ENCODE measurements around the gene TRAPPC11. TPM values are rescaled to one million over a fixed set of nuclear protein-coding genes. Genes with fewer than 3 reads are reported as not detected.

TRAPPC11 gene
- total and polyA plus RNA-seq, 2 experiments from 2014 or later, result 15.0 to 42.7 TPM

DNA sequence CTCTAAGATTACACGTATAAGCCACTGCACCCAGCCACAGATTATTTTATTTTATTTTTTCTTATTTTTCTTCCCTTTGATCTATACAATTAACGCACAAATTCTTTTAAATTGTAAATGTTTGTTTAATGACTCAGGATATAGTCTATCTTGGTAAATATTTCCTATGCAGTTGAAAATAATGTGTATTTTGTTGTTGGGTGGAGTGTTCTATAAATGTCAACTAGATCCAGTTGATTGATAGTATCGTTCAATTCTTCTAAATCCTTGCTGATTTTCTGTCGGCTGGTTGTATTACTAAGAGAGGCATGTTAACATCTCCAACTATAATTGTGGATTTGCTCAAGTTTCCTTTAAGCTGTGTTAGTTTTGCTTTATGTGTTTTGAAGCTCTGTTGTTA, 92.0 kb downstream of the TRAPPC11 start:
- Mint-ChIP-seq H3K9me3 (peaks cover 20% of the 10 kb centered on the region), H3K27me3 (ENCODE audit: insufficient read depth, low read depth, poor library complexity) (peaks cover 2% of the 10 kb centered on the region), H3K4me3 (no peak overlapping the region), H3K27ac (no peak overlapping the region), H3K4me1 (peaks cover 4% of the 10 kb centered on the region; the same call in 1 of the 3 replicates), H3K36me3 (ENCODE audit: low read depth) (peaks cover 16% of the 10 kb centered on the region)
- no peaks in the 10 kb centered on the region for H3K27me3 ChIP-seq (ENCODE audit: insufficient read depth)
- no peaks in the 10 kb centered on the region; the same call in 1 of the 2 replicates for H3K9me2 ChIP-seq (ENCODE audit: insufficient read depth)
- TF ChIP-seq, protein P1, sequence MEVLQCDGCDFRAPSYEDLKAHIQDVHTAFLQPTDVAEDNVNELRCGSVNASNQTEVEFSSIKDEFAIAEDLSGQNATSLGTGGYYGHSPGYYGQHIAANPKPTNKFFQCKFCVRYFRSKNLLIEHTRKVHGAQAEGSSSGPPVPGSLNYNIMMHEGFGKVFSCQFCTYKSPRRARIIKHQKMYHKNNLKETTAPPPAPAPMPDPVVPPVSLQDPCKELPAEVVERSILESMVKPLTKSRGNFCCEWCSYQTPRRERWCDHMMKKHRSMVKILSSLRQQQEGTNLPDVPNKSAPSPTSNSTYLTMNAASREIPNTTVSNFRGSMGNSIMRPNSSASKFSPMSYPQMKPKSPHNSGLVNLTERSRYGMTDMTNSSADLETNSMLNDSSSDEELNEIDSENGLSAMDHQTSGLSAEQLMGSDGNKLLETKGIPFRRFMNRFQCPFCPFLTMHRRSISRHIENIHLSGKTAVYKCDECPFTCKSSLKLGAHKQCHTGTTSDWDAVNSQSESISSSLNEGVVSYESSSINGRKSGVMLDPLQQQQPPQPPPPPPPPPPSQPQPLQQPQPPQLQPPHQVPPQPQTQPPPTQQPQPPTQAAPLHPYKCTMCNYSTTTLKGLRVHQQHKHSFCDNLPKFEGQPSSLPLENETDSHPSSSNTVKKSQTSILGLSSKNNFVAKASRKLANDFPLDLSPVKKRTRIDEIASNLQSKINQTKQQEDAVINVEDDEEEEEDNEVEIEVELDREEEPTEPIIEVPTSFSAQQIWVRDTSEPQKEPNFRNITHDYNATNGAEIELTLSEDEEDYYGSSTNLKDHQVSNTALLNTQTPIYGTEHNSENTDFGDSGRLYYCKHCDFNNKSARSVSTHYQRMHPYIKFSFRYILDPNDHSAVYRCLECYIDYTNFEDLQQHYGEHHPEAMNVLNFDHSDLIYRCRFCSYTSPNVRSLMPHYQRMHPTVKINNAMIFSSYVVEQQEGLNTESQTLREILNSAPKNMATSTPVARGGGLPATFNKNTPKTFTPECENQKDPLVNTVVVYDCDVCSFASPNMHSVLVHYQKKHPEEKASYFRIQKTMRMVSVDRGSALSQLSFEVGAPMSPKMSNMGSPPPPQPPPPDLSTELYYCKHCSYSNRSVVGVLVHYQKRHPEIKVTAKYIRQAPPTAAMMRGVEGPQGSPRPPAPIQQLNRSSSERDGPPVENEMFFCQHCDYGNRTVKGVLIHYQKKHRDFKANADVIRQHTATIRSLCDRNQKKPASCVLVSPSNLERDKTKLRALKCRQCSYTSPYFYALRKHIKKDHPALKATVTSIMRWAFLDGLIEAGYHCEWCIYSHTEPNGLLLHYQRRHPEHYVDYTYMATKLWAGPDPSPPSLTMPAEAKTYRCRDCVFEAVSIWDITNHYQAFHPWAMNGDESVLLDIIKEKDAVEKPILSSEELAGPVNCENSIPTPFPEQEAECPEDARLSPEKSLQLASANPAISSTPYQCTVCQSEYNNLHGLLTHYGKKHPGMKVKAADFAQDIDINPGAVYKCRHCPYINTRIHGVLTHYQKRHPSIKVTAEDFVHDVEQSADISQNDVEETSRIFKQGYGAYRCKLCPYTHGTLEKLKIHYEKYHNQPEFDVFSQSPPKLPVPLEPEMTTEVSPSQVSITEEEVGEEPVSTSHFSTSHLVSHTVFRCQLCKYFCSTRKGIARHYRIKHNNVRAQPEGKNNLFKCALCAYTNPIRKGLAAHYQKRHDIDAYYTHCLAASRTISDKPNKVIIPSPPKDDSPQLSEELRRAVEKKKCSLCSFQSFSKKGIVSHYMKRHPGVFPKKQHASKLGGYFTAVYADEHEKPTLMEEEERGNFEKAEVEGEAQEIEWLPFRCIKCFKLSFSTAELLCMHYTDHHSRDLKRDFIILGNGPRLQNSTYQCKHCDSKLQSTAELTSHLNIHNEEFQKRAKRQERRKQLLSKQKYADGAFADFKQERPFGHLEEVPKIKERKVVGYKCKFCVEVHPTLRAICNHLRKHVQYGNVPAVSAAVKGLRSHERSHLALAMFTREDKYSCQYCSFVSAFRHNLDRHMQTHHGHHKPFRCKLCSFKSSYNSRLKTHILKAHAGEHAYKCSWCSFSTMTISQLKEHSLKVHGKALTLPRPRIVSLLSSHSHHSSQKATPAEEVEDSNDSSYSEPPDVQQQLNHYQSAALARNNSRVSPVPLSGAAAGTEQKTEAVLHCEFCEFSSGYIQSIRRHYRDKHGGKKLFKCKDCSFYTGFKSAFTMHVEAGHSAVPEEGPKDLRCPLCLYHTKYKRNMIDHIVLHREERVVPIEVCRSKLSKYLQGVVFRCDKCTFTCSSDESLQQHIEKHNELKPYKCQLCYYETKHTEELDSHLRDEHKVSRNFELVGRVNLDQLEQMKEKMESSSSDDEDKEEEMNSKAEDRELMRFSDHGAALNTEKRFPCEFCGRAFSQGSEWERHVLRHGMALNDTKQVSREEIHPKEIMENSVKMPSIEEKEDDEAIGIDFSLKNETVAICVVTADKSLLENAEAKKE (CRISPR knock-in tag; IDR thresholded peaks at IDR 0.05), result no peak
- TF ChIP-seq ZNF114 (CRISPR knock-in tag; IDR thresholded peaks at IDR 0.05) (no peak), JUNB (IDR thresholded peaks at IDR 0.05; ENCODE audit: unreplicated experiment) (no peak), CREB1 (CRISPR knock-in tag; IDR thresholded peaks at IDR 0.05; ENCODE audit: low read depth) (no peak), STAT1 (IDR thresholded peaks at IDR 0.05; ENCODE audit: unreplicated experiment) (no peak)
- DNase-seq (ENCODE audit: low spot score), result no peak
- H3K4me2 ChIP-seq, result no peak overlapping the region
- no peaks in the 10 kb centered on the region for H3K79me2 ChIP-seq (replicated peaks; ENCODE audit: insufficient read depth)
- H3K36me3 ChIP-seq (ENCODE audit: insufficient read depth), result no peaks in the 10 kb centered on the region
- H3K4me3 ChIP-seq, result no peak overlapping the region
- no peaks in the 10 kb centered on the region for H3K4me1 ChIP-seq (ENCODE audit: insufficient read depth)
- ATAC-seq, result no peak
- no peak overlapping the region for H2AFZ ChIP-seq
- H3F3A ChIP-seq (replicated peaks; ENCODE audit: low read depth), result no peaks in the 10 kb centered on the region
- no peaks in the 10 kb centered on the region for H4K20me1 ChIP-seq (replicated peaks; ENCODE audit: insufficient read depth)
- no peak overlapping the region for H3K27ac ChIP-seq (ENCODE audit: low read depth)

DNA sequence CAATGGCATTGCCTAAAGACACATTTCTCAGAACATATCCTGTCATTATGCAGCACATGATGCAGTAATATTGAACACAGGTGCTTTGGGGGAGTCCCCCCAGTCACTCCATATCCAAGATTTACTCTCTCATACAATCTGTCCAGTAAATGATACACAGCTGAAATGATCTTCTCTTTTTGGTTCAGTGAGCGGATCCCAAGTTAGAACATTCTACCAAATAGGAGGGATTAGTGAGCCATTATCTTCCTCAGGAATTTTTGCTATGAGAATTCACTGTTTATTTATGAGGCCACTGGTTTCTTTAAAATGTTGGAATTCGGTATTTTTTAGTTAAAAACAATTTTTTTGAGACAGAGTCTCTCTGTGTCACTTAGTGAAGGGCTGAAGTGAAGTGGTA, 96.5 kb downstream of the TRAPPC11 start:
- Histone ChIP-seq H3K4me3 (no peak overlapping the region), H3K4me2 (no peak overlapping the region), H4K20me1 (replicated peaks; ENCODE audit: insufficient read depth) (no peaks in the 10 kb centered on the region), H3F3A (replicated peaks; ENCODE audit: low read depth) (no peaks in the 10 kb centered on the region), H3K79me2 (replicated peaks; ENCODE audit: insufficient read depth) (no peaks in the 10 kb centered on the region), H3K36me3 (ENCODE audit: insufficient read depth) (no peaks in the 10 kb centered on the region), H3K9me2 (ENCODE audit: insufficient read depth) (no peaks in the 10 kb centered on the region; the same call in 1 of the 2 replicates), H3K4me1 (ENCODE audit: insufficient read depth) (peaks cover 4% of the 10 kb centered on the region; the same call in 1 of the 2 replicates), H3K27me3 (ENCODE audit: insufficient read depth) (no peaks in the 10 kb centered on the region), H3K27ac (ENCODE audit: low read depth) (no peak overlapping the region), H2AFZ (no peak overlapping the region)
- Mint-ChIP-seq H3K9me3 (0 out of 3 replicates have a peak, but pooled peaks cover 3% of the 10 kb centered on the region), H3K27me3 (ENCODE audit: insufficient read depth, low read depth, poor library complexity) (peaks cover 14% of the 10 kb centered on the region), H3K4me3 (no peak overlapping the region), H3K4me1 (peaks cover 4% of the 10 kb centered on the region), H3K36me3 (ENCODE audit: low read depth) (0 out of 3 replicates have a peak, but pooled peaks cover 5% of the 10 kb centered on the region), H3K27ac (no peak overlapping the region)
- ATAC-seq (no peak), DNase-seq (ENCODE audit: low spot score) (no peak)
- TF ChIP-seq ZNF331 (CRISPR knock-in tag; IDR thresholded peaks at IDR 0.05; ENCODE audit: low read depth), result no peak
- no peak for TF ChIP-seq JUNB (IDR thresholded peaks at IDR 0.05; ENCODE audit: unreplicated experiment)
- TF ChIP-seq, protein P1 (CRISPR knock-in tag; IDR thresholded peaks at IDR 0.05), result no peak
- no peak for TF ChIP-seq NANOG (IDR thresholded peaks at IDR 0.05; ENCODE audit: borderline replicate concordance)

All from GM23338 (cell line).